Neutrophil (primary cell): Measurements from ENCODE around the gene PLA2R1.

ENCODE experiments used
- H3K27ac ChIP-seq: fragments of 200-600 bp; sonication (generic); 2 replicates; pipeline ENCODE4 v1.5.1; 2016; ENCODE audit warnings: mild to moderate bottlenecking, moderate library complexity
- H3K27me3 ChIP-seq: fragments of 200-600 bp; sonication (generic); 2 replicates; pipeline ENCODE4 v1.6.0; 2016; ENCODE audit warnings: mild to moderate bottlenecking
- H3K36me3 ChIP-seq: fragments of 200-600 bp; sonication (generic); 2 replicates; pipeline ENCODE4 v1.5.1; 2017
- H3K4me1 ChIP-seq, 2 experiments: fragments of 200-600 bp in 1 of 2; sonication (generic) in 1 of 2; 1 replicate in 1 of 2; 2 replicates in 1 of 2; pipeline versions ENCODE4 v1.5.1 to v1.6.1; 2013 to 2016; ENCODE audit warnings: low read depth in 1 of 2, low read length in 1 of 2, mild to moderate bottlenecking in 1 of 2, moderate library complexity in 1 of 2; ENCODE audit not compliant: control insufficient read depth in 1 of 2, insufficient read depth in 1 of 2
- H3K4me3 ChIP-seq, 2 experiments: fragments of 200-600 bp in 1 of 2; sonication (generic) in 1 of 2; 1 replicate in 1 of 2; 2 replicates in 1 of 2; pipeline ENCODE4 v1.5.1; 2013 to 2016; ENCODE audit warnings: low read depth in 1 of 2, low read length in 1 of 2, mild to moderate bottlenecking in 1 of 2, moderate library complexity in 1 of 2
- H3K9me3 ChIP-seq: fragments of 200-600 bp; sonication (generic); 2 replicates; pipeline ENCODE4 v1.5.1; 2016
- CTCF ChIP-seq: fragments of 200-600 bp; sonication (generic); IDR thresholded peaks from 2 replicates; pipeline ENCODE4 v1.5.1; 2016; ENCODE audit warnings: antibody characterized with exemption

The PLA2R1 gene

GRCh38 chr2:159882130-159882745 is 180.2 kb downstream of the PLA2R1 start:
- Histone ChIP-seq H3K9me3 (no peaks in the 10 kb centered on the region), H3K4me3 (no peak overlapping the region), H3K27me3 (no peaks in the 10 kb centered on the region), H3K4me1 (no peaks in the 10 kb centered on the region), H3K27ac (no peak overlapping the region), H3K36me3 (peaks cover 90% of the 10 kb centered on the region)
- no peak for TF ChIP-seq CTCF
